H1 (cell line): Measurements from ENCODE around the gene KCTD17. TPM values are rescaled to one million over a fixed set of nuclear protein-coding genes. Genes with fewer than 3 reads are reported as not detected.

Source experiments
- CTCF ChIA-PET: fragments of 300-600 bp; sonication (Branson Sonifier 250); formaldehyde crosslinking; loops from one replicate; lab custom pipeline; 2021; ENCODE audit not compliant: partially characterized antibody; lab: Charles Lee
- POLR2A ChIA-PET: fragments of 300-600 bp; sonication (Branson Sonifier 250); formaldehyde crosslinking; loops from one replicate; lab custom pipeline; 2021; ENCODE audit warnings: inconsistent platforms; ENCODE audit not compliant: partially characterized antibody; lab: Charles Lee
- DNase-seq, 2 experiments: peaks; one replicate each; pipeline versions ENCODE4 v3.0.0 to v3.0.0-alpha.2; 2010 to 2022; ENCODE audit warnings: low spot score in 2 of 2, low read depth in 1 of 2, mixed read lengths in 1 of 2
- FAIRE-seq: peaks from 2 replicates; lab custom pipeline; 2011; peaks lifted over from hg19 to GRCh38; lab: Jason Lieb, UNC
- H2AFZ ChIP-seq: 2 replicates; pipeline ENCODE4 v1.8.1; 2012; ENCODE audit warnings: low read length, inconsistent platforms
- H2AK5ac ChIP-seq: 2 replicates; pipeline ENCODE4 v1.6.1; 2013; ENCODE audit warnings: low read depth, low read length
- H2BK120ac ChIP-seq: replicated peaks from 2 replicates; pipeline ENCODE3; 2013; ENCODE audit warnings: low read depth, low read length, inconsistent platforms
- H2BK12ac ChIP-seq: 2 replicates; pipeline ENCODE4 v1.6.1; 2013; ENCODE audit warnings: low read depth, low read length
- H2BK15ac ChIP-seq: 2 replicates; pipeline ENCODE4 v1.6.1; 2013; ENCODE audit warnings: low read length
- H2BK20ac ChIP-seq: 2 replicates; pipeline ENCODE4 v1.6.1; 2013; ENCODE audit warnings: low read length
- H2BK5ac ChIP-seq: 2 replicates; pipeline ENCODE4 v1.6.1; 2013; ENCODE audit warnings: low read depth, low read length
- H3K14ac ChIP-seq: 2 replicates; pipeline ENCODE4 v1.6.1; 2013; ENCODE audit warnings: inconsistent platforms; ENCODE audit not compliant: insufficient read length
- H3K18ac ChIP-seq: 2 replicates; pipeline ENCODE4 v1.6.1; 2013; ENCODE audit warnings: low read length; ENCODE audit errors: extremely low read depth
- H3K23ac ChIP-seq: 2 replicates; pipeline ENCODE4 v1.6.1; 2013; ENCODE audit warnings: inconsistent platforms; ENCODE audit not compliant: insufficient read length
- H3K23me2 ChIP-seq: 2 replicates; pipeline ENCODE4 v1.6.1; 2013; ENCODE audit warnings: low read depth, low read length
- H3K27ac ChIP-seq: 2 replicates; pipeline ENCODE4 v1.6.1; 2011; ENCODE audit warnings: low read depth, low read length, inconsistent platforms
- H3K27me3 ChIP-seq, 4 experiments: replicated peaks in 1 of 4; 1 replicate in 1 of 4; 2 replicates in 3 of 4; pipeline versions ENCODE4 v1.6.1 to v1.8.1; 2011 to 2013; ENCODE audit warnings: low read length in 3 of 4, mild to moderate bottlenecking in 3 of 4, inconsistent platforms in 2 of 4, mixed read lengths in 2 of 4, moderate library complexity in 1 of 4; ENCODE audit not compliant: control insufficient read depth in 3 of 4, insufficient read depth in 3 of 4; ENCODE audit errors: extremely low read depth in 1 of 4
- H3K36me3 ChIP-seq, 4 experiments: 2 replicates each; pipeline versions ENCODE4 v1.6.1 to v1.8.1; 2011 to 2013; ENCODE audit warnings: mild to moderate bottlenecking in 4 of 4, low read length in 3 of 4, moderate library complexity in 2 of 4, control low read depth in 1 of 4, inconsistent platforms in 1 of 4; ENCODE audit not compliant: insufficient read depth in 4 of 4, control insufficient read depth in 2 of 4
- H3K4ac ChIP-seq: replicated peaks from 2 replicates; pipeline ENCODE3; 2013; ENCODE audit warnings: low read length, low read depth, mixed read lengths, inconsistent platforms; ENCODE audit not compliant: insufficient read length
- H3K4me1 ChIP-seq, 4 experiments: replicated peaks in 1 of 4; 1 replicate in 1 of 4; 2 replicates in 3 of 4; pipeline versions ENCODE4 v1.6.1 to v1.8.1; 2011 to 2013; ENCODE audit warnings: low read length in 3 of 4, inconsistent platforms in 2 of 4, mixed read lengths in 1 of 4; ENCODE audit not compliant: insufficient read depth in 4 of 4, control insufficient read depth in 3 of 4
- H3K4me2 ChIP-seq, 2 experiments: 2 replicates each; pipeline versions ENCODE4 v1.6.1 to v1.8.1; 2011 to 2013; ENCODE audit warnings: low read depth in 2 of 2, low read length in 2 of 2, control low read depth in 1 of 2, inconsistent platforms in 1 of 2, mild to moderate bottlenecking in 1 of 2; ENCODE audit not compliant: insufficient read depth in 1 of 2
- H3K4me3 ChIP-seq, 4 experiments: fragments of 200-600, 300-600 bp in 1 of 4; sonication (generic), shearing (Covaris generic), sonication (Bioruptor Twin) in 1 of 4; 2 replicates each; pipeline versions ENCODE4 v1.5.1 to v1.8.1; 2011 to 2016; ENCODE audit warnings: low read length in 4 of 4, low read depth in 3 of 4, control low read depth in 2 of 4, inconsistent platforms in 2 of 4, mild to moderate bottlenecking in 2 of 4, mixed read lengths in 1 of 4, moderate library complexity in 1 of 4; ENCODE audit not compliant: insufficient read depth in 2 of 4; ENCODE audit errors: extremely low read depth in 1 of 4
- H3K56ac ChIP-seq: replicated peaks from 2 replicates; pipeline ENCODE3; 2013; ENCODE audit warnings: low read depth, mild to moderate bottlenecking, mixed read lengths, low read length, inconsistent platforms; ENCODE audit not compliant: insufficient read length
- H3K79me1 ChIP-seq: 2 replicates; pipeline ENCODE4 v1.6.1; 2013; ENCODE audit warnings: low read depth, low read length, control low read depth
- H3K79me2 ChIP-seq, 2 experiments: 2 replicates each; pipeline versions ENCODE4 v1.6.1 to v1.8.1; 2012 to 2013; ENCODE audit warnings: low read length in 2 of 2, mild to moderate bottlenecking in 2 of 2, inconsistent platforms in 1 of 2; ENCODE audit not compliant: insufficient read depth in 2 of 2, control insufficient read depth in 1 of 2
- H3K9ac ChIP-seq, 4 experiments: replicated peaks in 1 of 4; 1 replicate in 1 of 4; 2 replicates in 3 of 4; pipeline versions ENCODE4 v1.6.1 to v1.8.1; 2011 to 2013; ENCODE audit warnings: low read depth in 3 of 4, low read length in 3 of 4, control low read depth in 2 of 4, mild to moderate bottlenecking in 2 of 4, moderate library complexity in 2 of 4, inconsistent platforms in 1 of 4; ENCODE audit errors: extremely low read depth in 1 of 4
- H3K9me3 ChIP-seq, 2 experiments: 2 replicates each; pipeline versions ENCODE4 v1.6.1 to v1.8.1; 2012 to 2013; ENCODE audit warnings: mild to moderate bottlenecking in 2 of 2, moderate library complexity in 2 of 2, control low read depth in 1 of 2, inconsistent platforms in 1 of 2, low read depth in 1 of 2, low read length in 1 of 2, mixed read lengths in 1 of 2; ENCODE audit not compliant: insufficient read depth in 2 of 2
- H4K20me1 ChIP-seq, 2 experiments: replicated peaks in 1 of 2; 2 replicates each; pipeline versions ENCODE3 to v1.8.1; 2011 to 2013; ENCODE audit warnings: inconsistent platforms in 2 of 2, low read length in 2 of 2, mild to moderate bottlenecking in 1 of 2; ENCODE audit not compliant: insufficient read depth in 2 of 2, control insufficient read depth in 1 of 2
- H4K5ac ChIP-seq: 2 replicates; pipeline ENCODE4 v1.6.1; 2013; ENCODE audit warnings: low read length, low read depth, mixed read lengths, inconsistent platforms; ENCODE audit not compliant: insufficient read length
- H4K8ac ChIP-seq: 2 replicates; pipeline ENCODE4 v1.8.0; 2013; ENCODE audit warnings: mild to moderate bottlenecking, moderate library complexity, low read length, inconsistent platforms; ENCODE audit not compliant: insufficient read depth; ENCODE audit errors: extremely low read depth
- H4K91ac ChIP-seq: replicated peaks from 2 replicates; pipeline ENCODE3; 2013; ENCODE audit warnings: low read length, mixed read lengths, inconsistent platforms; ENCODE audit not compliant: insufficient read length
- ASH2L ChIP-seq: fragments of 200-600, 300-600 bp; sonication (generic); IDR thresholded peaks from one replicate; pipeline ENCODE4 v1.7.1; 2017; ENCODE audit warnings: low read length
- CEBPB ChIP-seq: IDR thresholded peaks from 2 replicates; pipeline ENCODE4 v1.6.1; 2012; ENCODE audit warnings: low read depth, low read length
- FOSL1 ChIP-seq: IDR thresholded peaks from 2 replicates; pipeline ENCODE4 v1.6.1; 2011; ENCODE audit warnings: mild to moderate bottlenecking, low read depth, low read length, moderate library complexity; ENCODE audit not compliant: insufficient read depth
- GTF2F1 ChIP-seq: IDR thresholded peaks from 2 replicates; pipeline ENCODE4 v1.6.1; 2012; ENCODE audit warnings: low read depth, low read length, improper control_type of control experiment, borderline replicate concordance
- KDM4A ChIP-seq: IDR thresholded peaks from one replicate; pipeline ENCODE4 v1.7.1; 2012; ENCODE audit warnings: low read depth, mild to moderate bottlenecking, moderate library complexity, low read length, inconsistent platforms; ENCODE audit not compliant: severe bottlenecking
- RFX5 ChIP-seq: IDR thresholded peaks from 2 replicates; pipeline ENCODE4 v1.6.1; 2011; ENCODE audit warnings: low read depth, low read length, improper control_type of control experiment, borderline replicate concordance
- TBP ChIP-seq: IDR thresholded peaks from 2 replicates; pipeline ENCODE4 v1.6.1; 2011; ENCODE audit warnings: low read depth, low read length, improper control_type of control experiment
- ZNF274 ChIP-seq: IDR thresholded peaks from 2 replicates; pipeline ENCODE4 v1.7.0; 2012; ENCODE audit warnings: low read length, borderline replicate concordance; ENCODE audit errors: extremely low read depth
- WGBS, 2 experiments: shearing (Covaris generic) in 1 of 2; methylation state at CpG; one replicate each; pipeline versions ENCODE4 v1.1.6 to v1.1.7; 2013 to 2015; ENCODE audit warnings: low lambda C conversion rate in 2 of 2, mixed read lengths in 2 of 2, inconsistent platforms in 1 of 2, low coverage in 1 of 2, missing lambda C conversion rate in 1 of 2; ENCODE audit not compliant: insufficient replicate concordance in 2 of 2, insufficient coverage in 1 of 2, insufficient read length in 1 of 2; ENCODE audit errors: extremely low coverage in 1 of 2, missing lambda C conversion rate in 1 of 2; 5-methylcytosine and 5-hydroxymethylcytosine counted together
- polyA plus RNA-seq, 7 experiments: library from polyadenylated mRNA; depleted of rRNA in 3 of 7; stranded (reverse) in 5 of 7; unstranded in 2 of 7; fragments of >200 nt in 5 of 7; fragments of 200-250 nt in 2 of 7; gene quantifications; 1 replicate in 5 of 7; 2 replicates in 1 of 7; 4 replicates in 1 of 7; pipeline versions ENCODE4 v1.2.1 to v1.2.3, GENCODE V29; 2011 to 2013; ENCODE audit warnings: missing spikeins in 2 of 7, mixed read lengths in 2 of 7
- total RNA-seq: library from RNA; stranded (reverse); fragmentation: NEBNext Ultra II Directional; extraction: Animal tissue kit (Norgen Biotek cat#: 25700); gene quantifications from 2 replicates; pipeline ENCODE4 v1.2.1, GENCODE V29; 2021

Gene KCTD17
- total and polyA plus RNA-seq, 2 of the 8 experiments (the other 6 are each of a cell fraction or from before 2014, with no cell fraction given): 39.4 to 44.0 TPM

DNA sequence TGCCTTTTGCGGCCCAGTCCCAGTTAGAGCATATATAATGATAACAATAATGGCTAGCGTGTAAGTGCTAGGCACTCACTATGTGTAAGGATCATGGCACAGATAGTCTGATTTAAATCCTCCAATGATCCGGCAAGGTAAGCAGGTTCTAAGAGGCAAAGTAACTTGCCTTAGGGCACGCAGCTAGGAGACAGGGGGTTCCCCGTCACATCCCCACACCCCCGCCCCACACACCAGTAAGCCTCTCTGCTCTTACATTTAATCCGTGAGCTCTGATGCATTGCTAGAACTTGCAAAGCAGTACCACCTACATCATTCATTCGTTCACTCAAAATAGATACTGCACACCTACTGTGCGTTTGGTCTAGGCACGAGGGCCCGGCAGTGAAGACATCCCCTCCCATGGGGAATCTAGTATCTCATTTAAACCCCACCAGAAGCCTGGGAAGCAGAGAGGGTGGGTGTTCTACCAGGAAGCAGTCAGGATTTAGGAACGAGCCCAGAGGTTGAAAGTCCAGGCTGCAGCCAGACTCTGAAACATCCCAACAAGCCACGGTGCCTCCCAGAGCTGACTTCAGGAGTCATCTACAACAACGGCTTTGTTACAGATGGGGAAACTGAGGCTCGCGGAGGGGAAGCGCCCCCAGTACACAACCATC is 37.3 kb downstream of the KCTD17 start:
- WGBS, 2 experiments: 91% methylated on average over 17 of the region's 17 CpGs; no CpG with 5 or more reads in 1 of the 2 experiments
- H2AK5ac ChIP-seq: no peak overlapping the region
- H3K9ac ChIP-seq: no peak overlapping the region
- no peaks in the 10 kb centered on the region for H3K9me3 ChIP-seq
- H3K18ac ChIP-seq: no peak overlapping the region
- no peaks in the 10 kb centered on the region; the same call in 1 of the 2 replicates for H3K23me2 ChIP-seq
- ChIA-PET CTCF (interaction anchor here (1.0 to 4.8 kb wide), 5 partner anchors 10 to 77 kb away, joined by 3 to 24 read pairs (median 3); no protein-coding TSS in a partner anchor), POLR2A (interaction anchor here (1.1 kb wide), 1 partner anchor 29 kb away, joined by 3 read pairs; no protein-coding TSS in a partner anchor)
- H4K8ac ChIP-seq: no peak overlapping the region
- no peak overlapping the region for H3K56ac ChIP-seq
- H3K4ac ChIP-seq: no peak overlapping the region
- peaks cover 0 to 7% (median 0%) of the 10 kb centered on the region in 4 experiments; a peak in 2 of 7 replicates for H3K4me1 ChIP-seq
- H4K91ac ChIP-seq: no peak overlapping the region
- no peak overlapping the region for H2BK20ac ChIP-seq
- no peak overlapping the region for H2BK5ac ChIP-seq
- no peak overlapping the region for H2BK12ac ChIP-seq
- H3K27ac ChIP-seq: no peak overlapping the region
- no peak for FAIRE-seq
- no peak overlapping the region for H2BK120ac ChIP-seq
- no peak overlapping the region for H4K5ac ChIP-seq
- H3K79me2 ChIP-seq: no peaks in the 10 kb centered on the region
- H2AFZ ChIP-seq: no peak overlapping the region
- peaks cover 0 to 7% (median 1%) of the 10 kb centered on the region in 4 experiments; a peak in 3 of 7 replicates for H3K27me3 ChIP-seq
- TF ChIP-seq GTF2F1: no peak
- no peak for TF ChIP-seq TBP
- no peak for TF ChIP-seq CEBPB
- no peak for TF ChIP-seq ASH2L
- TF ChIP-seq ZNF274: no peak
- no peak for TF ChIP-seq KDM4A
- no peak for TF ChIP-seq RFX5
- TF ChIP-seq FOSL1: no peak
- H3K23ac ChIP-seq: no peak overlapping the region
- H3K14ac ChIP-seq: no peak overlapping the region
- H3K36me3 ChIP-seq: no peaks in the 10 kb centered on the region
- no peaks in the 10 kb centered on the region for H3K79me1 ChIP-seq
- H4K20me1 ChIP-seq: no peaks in the 10 kb centered on the region
- H3K4me3 ChIP-seq: no peak overlapping the region
- no peak for DNase-seq
- no peak overlapping the region for H2BK15ac ChIP-seq
- H3K4me2 ChIP-seq: no peak overlapping the region
